Measurements from ENCODE around the gene PALLD. TPM values are rescaled to one million over a fixed set of nuclear protein-coding genes. Genes with fewer than 3 reads are reported as not detected.

The PALLD gene
- total RNA-seq, 1 experiment from 2014 or later, result 23.7 TPM

DNA sequence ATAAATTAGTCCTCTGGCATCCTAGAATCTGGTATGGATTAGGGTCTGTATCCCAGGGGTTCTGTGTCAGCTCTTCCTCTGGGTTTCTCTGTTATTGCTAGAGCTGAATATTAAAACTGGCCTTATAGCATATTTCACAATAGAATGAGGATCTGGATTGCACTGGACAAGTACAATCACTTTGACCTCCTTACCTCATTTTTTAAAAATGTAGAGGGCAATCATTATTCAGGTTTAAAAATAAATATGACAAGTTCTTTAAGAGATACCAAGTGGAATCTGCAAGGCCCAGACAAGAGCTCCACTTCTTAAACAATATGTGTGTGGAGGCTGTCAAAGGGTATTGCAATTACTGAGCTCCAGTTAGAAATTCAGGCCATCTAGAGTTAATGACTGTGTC lies 1.4 kb downstream of the PALLD start:
- Mint-ChIP-seq H3K27me3 (ENCODE audit: low read depth) (no peaks in the 10 kb centered on the region), H3K9me3 (peaks cover under 1% of the 10 kb centered on the region), H3K27ac (no peak overlapping the region), H3K4me3 (no peak overlapping the region), H3K36me3 (0 out of 2 replicates have a peak, but pooled peaks cover under 1% of the 10 kb centered on the region), H3K4me1 (peaks cover 27% of the 10 kb centered on the region)
- ChIA-PET POLR2A (no interaction called here), CTCF (no interaction called here)
- TF ChIP-seq NFATC4 (CRISPR knock-in tag; IDR thresholded peaks at IDR 0.05) (no peak), ZNF121 (CRISPR knock-in tag; IDR thresholded peaks at IDR 0.05) (no peak), SOX15 (CRISPR knock-in tag; IDR thresholded peaks at IDR 0.05) (no peak)
- TF ChIP-seq, protein P1, sequence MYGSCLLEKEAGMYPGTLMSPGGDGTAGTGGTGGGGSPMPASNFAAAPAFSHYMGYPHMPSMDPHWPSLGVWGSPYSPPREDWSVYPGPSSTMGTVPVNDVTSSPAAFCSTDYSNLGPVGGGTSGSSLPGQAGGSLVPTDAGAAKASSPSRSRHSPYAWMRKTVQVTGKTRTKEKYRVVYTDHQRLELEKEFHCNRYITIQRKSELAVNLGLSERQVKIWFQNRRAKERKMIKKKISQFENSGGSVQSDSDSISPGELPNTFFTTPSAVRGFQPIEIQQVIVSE (CRISPR knock-in tag; IDR thresholded peaks at IDR 0.05; ENCODE audit: borderline replicate concordance), result no peak
- DNase-seq (ENCODE audit: low spot score) (no peak), ATAC-seq (no peak)

DNA sequence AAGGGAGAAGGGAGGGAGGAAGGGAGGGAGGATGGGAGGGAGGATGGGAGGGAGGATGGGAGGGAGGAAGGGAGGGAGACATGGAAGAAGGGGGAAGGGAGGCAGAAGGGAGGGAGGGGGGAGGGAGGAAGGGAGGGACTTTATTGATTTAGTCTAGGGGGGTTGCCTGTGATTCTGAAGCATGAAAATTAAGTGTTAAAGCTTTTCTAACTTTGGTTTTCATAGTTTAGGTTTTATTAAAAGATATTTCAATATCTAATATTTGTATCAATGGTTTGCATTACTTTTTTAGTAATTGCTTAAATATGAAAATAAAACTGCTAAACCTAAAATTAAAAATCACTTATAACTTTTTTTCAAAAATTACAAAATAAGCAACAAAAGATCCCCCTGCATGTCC lies 2.4 kb downstream of the PALLD start:
- TF ChIP-seq, protein P2, sequence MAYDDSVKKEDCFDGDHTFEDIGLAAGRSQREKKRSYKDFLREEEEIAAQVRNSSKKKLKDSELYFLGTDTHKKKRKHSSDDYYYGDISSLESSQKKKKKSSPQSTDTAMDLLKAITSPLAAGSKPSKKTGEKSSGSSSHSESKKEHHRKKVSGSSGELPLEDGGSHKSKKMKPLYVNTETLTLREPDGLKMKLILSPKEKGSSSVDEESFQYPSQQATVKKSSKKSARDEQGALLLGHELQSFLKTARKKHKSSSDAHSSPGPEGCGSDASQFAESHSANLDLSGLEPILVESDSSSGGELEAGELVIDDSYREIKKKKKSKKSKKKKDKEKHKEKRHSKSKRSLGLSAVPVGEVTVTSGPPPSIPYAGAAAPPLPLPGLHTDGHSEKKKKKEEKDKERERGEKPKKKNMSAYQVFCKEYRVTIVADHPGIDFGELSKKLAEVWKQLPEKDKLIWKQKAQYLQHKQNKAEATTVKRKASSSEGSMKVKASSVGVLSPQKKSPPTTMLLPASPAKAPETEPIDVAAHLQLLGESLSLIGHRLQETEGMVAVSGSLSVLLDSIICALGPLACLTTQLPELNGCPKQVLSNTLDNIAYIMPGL (CRISPR knock-in tag; IDR thresholded peaks at IDR 0.05), result no peak
- TF ChIP-seq CREM (CRISPR knock-in tag; IDR thresholded peaks at IDR 0.05) (no peak), NR2C2 (CRISPR knock-in tag; IDR thresholded peaks at IDR 0.05) (no peak), ELF4 (CRISPR knock-in tag; IDR thresholded peaks at IDR 0.05; ENCODE audit: low read depth) (no peak), NFE2L1 (CRISPR knock-in tag; IDR thresholded peaks at IDR 0.05) (no peak), FOXK1 (CRISPR knock-in tag; IDR thresholded peaks at IDR 0.05) (no peak), GABPB1 (CRISPR knock-in tag; IDR thresholded peaks at IDR 0.05) (no peak), ZNF416 (CRISPR knock-in tag; IDR thresholded peaks at IDR 0.05) (no peak), FOXJ3 (CRISPR knock-in tag; IDR thresholded peaks at IDR 0.05; ENCODE audit: borderline replicate concordance) (no peak)
- TF ChIP-seq, protein P3, sequence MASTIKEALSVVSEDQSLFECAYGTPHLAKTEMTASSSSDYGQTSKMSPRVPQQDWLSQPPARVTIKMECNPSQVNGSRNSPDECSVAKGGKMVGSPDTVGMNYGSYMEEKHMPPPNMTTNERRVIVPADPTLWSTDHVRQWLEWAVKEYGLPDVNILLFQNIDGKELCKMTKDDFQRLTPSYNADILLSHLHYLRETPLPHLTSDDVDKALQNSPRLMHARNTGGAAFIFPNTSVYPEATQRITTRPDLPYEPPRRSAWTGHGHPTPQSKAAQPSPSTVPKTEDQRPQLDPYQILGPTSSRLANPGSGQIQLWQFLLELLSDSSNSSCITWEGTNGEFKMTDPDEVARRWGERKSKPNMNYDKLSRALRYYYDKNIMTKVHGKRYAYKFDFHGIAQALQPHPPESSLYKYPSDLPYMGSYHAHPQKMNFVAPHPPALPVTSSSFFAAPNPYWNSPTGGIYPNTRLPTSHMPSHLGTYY (CRISPR knock-in tag; IDR thresholded peaks at IDR 0.05), result no peak
- TF ChIP-seq, protein P4, sequence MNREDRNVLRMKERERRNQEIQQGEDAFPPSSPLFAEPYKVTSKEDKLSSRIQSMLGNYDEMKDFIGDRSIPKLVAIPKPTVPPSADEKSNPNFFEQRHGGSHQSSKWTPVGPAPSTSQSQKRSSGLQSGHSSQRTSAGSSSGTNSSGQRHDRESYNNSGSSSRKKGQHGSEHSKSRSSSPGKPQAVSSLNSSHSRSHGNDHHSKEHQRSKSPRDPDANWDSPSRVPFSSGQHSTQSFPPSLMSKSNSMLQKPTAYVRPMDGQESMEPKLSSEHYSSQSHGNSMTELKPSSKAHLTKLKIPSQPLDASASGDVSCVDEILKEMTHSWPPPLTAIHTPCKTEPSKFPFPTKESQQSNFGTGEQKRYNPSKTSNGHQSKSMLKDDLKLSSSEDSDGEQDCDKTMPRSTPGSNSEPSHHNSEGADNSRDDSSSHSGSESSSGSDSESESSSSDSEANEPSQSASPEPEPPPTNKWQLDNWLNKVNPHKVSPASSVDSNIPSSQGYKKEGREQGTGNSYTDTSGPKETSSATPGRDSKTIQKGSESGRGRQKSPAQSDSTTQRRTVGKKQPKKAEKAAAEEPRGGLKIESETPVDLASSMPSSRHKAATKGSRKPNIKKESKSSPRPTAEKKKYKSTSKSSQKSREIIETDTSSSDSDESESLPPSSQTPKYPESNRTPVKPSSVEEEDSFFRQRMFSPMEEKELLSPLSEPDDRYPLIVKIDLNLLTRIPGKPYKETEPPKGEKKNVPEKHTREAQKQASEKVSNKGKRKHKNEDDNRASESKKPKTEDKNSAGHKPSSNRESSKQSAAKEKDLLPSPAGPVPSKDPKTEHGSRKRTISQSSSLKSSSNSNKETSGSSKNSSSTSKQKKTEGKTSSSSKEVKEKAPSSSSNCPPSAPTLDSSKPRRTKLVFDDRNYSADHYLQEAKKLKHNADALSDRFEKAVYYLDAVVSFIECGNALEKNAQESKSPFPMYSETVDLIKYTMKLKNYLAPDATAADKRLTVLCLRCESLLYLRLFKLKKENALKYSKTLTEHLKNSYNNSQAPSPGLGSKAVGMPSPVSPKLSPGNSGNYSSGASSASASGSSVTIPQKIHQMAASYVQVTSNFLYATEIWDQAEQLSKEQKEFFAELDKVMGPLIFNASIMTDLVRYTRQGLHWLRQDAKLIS (CRISPR knock-in tag; IDR thresholded peaks at IDR 0.05; ENCODE audit: borderline replicate concordance), result no peak
- TF ChIP-seq, protein P5, sequence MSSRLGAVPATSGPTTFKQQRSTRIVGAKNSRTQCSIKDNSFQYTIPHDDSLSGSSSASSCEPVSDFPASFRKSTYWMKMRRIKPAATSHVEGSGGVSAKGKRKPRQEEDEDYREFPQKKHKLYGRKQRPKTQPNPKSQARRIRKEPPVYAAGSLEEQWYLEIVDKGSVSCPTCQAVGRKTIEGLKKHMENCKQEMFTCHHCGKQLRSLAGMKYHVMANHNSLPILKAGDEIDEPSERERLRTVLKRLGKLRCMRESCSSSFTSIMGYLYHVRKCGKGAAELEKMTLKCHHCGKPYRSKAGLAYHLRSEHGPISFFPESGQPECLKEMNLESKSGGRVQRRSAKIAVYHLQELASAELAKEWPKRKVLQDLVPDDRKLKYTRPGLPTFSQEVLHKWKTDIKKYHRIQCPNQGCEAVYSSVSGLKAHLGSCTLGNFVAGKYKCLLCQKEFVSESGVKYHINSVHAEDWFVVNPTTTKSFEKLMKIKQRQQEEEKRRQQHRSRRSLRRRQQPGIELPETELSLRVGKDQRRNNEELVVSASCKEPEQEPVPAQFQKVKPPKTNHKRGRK (CRISPR knock-in tag; IDR thresholded peaks at IDR 0.05; ENCODE audit: borderline replicate concordance), result no peak
- TF ChIP-seq, protein P6, sequence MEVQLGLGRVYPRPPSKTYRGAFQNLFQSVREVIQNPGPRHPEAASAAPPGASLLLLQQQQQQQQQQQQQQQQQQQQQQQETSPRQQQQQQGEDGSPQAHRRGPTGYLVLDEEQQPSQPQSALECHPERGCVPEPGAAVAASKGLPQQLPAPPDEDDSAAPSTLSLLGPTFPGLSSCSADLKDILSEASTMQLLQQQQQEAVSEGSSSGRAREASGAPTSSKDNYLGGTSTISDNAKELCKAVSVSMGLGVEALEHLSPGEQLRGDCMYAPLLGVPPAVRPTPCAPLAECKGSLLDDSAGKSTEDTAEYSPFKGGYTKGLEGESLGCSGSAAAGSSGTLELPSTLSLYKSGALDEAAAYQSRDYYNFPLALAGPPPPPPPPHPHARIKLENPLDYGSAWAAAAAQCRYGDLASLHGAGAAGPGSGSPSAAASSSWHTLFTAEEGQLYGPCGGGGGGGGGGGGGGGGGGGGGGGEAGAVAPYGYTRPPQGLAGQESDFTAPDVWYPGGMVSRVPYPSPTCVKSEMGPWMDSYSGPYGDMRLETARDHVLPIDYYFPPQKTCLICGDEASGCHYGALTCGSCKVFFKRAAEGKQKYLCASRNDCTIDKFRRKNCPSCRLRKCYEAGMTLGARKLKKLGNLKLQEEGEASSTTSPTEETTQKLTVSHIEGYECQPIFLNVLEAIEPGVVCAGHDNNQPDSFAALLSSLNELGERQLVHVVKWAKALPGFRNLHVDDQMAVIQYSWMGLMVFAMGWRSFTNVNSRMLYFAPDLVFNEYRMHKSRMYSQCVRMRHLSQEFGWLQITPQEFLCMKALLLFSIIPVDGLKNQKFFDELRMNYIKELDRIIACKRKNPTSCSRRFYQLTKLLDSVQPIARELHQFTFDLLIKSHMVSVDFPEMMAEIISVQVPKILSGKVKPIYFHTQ (CRISPR knock-in tag; IDR thresholded peaks at IDR 0.05), result no peak
- TF ChIP-seq, protein P7, sequence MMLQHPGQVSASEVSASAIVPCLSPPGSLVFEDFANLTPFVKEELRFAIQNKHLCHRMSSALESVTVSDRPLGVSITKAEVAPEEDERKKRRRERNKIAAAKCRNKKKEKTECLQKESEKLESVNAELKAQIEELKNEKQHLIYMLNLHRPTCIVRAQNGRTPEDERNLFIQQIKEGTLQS (CRISPR knock-in tag; conservative IDR thresholded peaks at IDR 0.05), result no peak

More for the DNA sequence above, 2.4 kb downstream of the PALLD start:
- ATAC-seq (no peak), DNase-seq (ENCODE audit: low spot score) (no peak)
- H3K27ac Mint-ChIP-seq, result no peak overlapping the region
- H3K9me3 Mint-ChIP-seq, result no peaks in the 10 kb centered on the region
- no peak overlapping the region for H3K4me3 Mint-ChIP-seq
- CTCF ChIA-PET, result no interaction called here
- POLR2A ChIA-PET, result interaction anchor here (0.6 kb wide), 1 partner anchor 97 kb away, joined by 4 read pairs; no protein-coding TSS in a partner anchor
- peaks cover 27% of the 10 kb centered on the region for H3K4me1 Mint-ChIP-seq
- no peaks in the 10 kb centered on the region for H3K27me3 Mint-ChIP-seq (ENCODE audit: low read depth)
- no peaks in the 10 kb centered on the region for H3K36me3 Mint-ChIP-seq

Data from WTC11 (cell line).